GM21723 (cell line): Measurements from ENCODE around the gene CCDC30.
"Not testable (repeated sequence)": the region's sequence is repeated elsewhere in the genome, so short reads cannot be mapped to it uniquely, and the experiment has no call there.

Experiments
- ATAC-seq: cut with Tn5 transposase; IDR thresholded peaks from one replicate; pipeline ENCODE4 v1.9.1; 2021; ENCODE audit warnings: mild to moderate bottlenecking, moderate library complexity; ENCODE audit not compliant: unreplicated experiment

The CCDC30 gene

DNA sequence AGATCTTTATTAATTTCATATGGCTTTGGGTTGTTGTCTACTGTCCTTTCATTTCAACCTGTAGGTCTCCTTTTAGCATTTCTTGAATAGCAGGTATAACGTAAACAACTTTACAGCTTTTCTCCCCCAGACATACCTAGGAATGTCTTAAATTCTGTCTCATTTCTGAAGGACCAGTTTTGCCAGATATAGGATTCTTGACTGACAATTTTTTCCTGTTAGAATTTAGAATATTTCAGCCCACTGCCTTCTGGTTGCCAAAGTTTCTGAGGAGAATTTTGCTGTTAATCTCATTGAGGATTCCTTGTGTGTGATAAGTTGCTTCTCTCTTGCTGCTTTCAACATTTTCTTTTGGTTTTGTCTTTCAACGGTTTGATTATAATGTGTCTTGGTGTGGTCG is 60.1 kb downstream of the CCDC30 start:
- no peak for ATAC-seq

DNA sequence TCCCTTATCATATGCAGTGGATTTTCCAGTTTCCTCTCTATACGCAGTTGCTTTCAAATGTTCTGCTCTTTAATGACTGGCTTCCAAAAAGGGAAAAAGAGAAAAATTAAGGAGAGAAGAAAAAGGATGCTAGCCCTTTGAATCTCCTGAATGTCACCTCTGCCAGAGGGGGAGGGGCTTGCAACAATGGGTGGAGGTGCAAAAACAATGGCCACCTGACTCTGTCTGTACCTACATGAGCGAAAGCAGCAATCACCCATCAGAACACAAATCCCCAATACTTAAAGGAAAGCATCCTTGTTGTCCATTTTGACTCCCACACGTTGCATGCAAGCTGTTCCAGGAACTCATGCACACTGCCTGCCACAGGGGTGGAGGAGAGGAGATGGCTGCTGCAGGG is 61.2 kb downstream of the CCDC30 start:
- ATAC-seq, result no peak

DNA sequence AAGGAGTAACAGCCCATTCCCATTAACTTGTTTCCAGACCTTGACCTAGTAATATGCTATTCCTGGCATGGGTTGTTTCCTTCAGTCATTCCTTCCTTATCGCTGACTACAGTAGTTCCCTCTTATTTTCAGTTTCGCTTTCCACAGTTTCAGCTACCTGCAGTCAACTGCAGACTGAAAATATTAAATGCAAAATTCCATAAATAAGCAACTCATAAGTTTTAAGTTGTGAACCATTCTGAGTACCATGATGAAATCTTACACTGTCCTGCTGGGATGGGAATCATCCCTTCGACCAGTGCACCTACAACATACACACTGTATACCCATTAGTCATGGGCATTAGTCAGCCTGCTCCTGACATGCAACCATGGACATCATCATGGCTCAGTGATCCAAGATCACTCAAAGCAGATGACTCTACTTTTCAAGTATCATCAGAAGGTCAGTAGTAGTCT is 66.7 kb downstream of the CCDC30 start:
- no peak for ATAC-seq

DNA sequence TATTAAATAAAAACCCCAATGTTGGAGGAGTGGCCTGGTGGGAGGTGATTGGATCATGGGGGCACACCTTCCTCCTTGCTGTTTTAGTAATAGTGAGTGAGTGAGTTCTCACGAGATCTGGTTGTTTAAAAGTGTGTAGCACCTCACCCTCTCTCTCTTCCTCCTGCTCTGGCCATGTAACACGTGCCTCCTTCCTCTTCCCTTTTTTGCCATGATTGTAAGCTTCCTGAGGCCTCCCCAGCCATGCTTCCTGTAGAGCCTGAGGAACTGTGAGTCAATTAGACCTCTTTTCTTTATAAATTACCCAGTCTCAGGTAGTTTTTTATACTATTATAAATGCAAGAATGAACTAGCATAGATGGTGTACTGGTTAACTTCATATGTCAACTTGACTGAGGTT is 68.0 kb downstream of the CCDC30 start:
- ATAC-seq, result no peak

DNA sequence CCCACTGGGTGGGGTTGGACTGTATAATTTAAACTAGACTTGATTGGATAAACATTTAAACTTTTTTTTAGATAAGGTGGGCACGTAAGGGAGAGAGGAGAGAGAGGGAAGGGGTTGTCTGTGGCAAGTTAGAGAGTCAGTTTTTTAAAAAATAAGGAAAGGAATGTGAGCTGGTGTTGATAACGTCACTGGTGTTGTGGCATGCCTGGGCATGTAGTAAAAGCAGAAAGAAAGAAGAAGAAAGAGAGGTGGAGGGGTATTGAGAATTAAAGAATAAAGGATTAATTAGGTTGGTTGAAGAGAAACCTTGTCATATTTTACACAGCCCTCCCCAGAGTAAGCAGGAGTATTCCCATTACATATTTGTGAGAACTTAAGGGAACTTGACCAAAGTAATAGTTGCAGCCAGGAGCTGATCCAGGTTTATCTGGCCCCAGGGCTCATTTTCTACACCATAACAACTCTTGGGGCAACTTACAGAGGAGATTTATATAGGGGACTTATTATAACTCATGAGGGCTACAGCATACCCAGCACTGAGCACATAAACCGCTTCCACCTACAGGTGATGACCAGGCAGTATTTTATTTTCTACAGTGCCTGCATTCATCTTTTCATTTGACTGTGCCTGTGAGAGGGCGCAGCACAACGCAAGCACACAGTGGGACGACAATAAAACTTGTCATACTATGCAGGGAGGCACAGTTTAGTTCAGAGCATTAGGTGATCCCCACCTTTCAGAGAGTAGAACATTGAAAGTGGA is 70.2 kb downstream of the CCDC30 start:
- ATAC-seq, result no peak

DNA sequence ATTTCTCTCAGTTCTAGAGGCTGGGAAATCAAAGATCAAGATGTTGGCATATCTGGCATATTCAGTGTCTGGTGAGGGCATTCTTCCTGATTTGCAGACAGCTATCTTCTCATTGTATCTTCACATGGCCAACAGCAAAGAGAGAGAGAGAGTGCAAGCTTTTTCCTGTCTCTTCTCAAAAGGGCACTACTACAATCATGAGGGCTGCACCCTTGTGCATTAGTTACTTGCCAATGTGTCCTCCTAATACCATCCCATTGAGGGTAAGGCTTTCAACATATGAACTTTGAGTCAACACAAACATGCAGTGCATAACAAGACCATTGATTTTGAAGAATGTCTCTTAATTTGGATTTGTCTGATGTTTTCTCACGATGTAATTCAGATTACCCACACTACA is 78.0 kb downstream of the CCDC30 start:
- no peak for ATAC-seq

DNA sequence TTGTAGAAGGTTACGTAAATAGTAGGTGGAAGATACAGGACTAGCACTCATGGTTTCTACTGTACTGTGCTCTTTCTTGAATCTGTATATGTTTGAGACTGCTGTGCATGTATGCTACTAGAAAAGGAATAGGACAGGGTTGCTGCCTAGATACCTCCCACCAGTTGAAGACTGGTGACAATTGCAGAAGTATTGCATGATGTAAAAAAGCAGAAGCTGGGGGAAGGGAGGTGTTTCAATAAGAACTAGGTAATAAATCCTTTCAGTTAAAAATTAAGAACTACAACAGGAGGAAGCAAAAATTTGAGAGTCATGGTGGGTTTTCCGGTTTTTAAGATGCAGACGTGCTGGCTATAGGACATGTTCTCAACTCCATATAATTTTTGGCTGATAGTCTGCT is 88.1 kb downstream of the CCDC30 start:
- ATAC-seq, result no peak

DNA sequence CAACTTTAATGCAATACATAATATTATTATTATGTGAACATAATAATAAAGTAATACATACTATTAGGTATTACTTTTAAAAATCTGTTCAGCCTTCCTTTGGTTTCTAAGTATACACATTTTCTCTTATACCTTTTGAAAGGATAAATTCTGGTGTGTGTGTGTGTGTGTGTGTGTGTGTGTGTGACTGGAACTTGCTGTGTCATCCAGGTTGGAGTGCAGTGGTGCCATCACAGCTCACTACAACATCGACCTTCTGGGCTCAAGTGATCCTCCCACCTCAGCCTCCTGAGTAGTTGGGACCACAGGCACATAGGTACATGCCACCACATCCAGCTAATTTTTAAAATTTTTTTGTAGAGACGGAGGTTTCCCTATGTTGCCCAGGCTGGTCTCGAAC is 88.5 kb downstream of the CCDC30 start:
- ATAC-seq, result no peak

DNA sequence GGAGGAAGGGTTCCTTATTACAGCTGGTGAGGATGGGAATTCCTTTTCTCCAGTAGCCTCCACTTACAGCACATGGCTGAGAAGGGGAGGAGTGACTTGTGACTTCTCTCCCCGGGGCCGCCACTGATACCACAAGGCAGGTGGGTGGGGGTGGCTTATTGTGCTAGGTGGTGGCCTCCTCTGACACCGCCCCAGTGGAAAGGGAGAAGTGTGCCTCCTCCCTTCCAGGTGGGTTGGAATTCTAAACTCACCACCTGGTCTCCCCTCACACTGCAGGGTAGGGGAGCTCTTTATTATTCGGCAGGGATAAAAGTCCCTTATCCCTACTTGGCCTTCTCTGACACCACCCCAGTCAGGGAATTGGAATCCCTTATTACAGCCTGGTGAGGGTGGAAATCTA is 89.5 kb downstream of the CCDC30 start:
- ATAC-seq, result no peak

DNA sequence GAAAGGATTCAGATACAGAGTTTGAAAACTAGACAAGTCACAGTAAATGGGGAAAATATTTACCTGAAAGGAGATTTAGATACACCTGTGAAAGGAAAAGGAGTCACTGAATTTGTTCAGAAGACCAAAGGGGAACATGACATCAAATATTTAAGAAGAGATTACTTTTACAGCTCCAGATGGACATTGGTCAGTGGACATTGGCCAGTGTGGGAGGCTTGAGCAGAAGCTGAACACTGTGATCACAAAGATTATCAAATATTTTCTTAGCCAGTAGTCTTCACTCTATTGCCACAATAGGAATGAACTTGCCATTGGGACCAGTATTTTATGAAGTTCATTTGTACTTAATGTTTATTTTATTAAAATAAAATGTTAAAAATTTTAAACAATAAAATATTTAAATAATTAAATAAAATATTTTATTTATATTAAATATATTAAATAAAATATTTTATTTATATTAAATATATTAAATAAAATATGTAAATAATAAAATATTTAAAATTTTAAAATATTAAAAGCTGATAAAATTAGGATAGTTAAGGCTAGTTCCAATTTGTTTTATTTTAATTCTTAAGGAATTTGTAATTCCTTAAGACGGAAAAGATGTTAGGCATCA is 94.3 kb downstream of the CCDC30 start:
- ATAC-seq, result no peak

DNA sequence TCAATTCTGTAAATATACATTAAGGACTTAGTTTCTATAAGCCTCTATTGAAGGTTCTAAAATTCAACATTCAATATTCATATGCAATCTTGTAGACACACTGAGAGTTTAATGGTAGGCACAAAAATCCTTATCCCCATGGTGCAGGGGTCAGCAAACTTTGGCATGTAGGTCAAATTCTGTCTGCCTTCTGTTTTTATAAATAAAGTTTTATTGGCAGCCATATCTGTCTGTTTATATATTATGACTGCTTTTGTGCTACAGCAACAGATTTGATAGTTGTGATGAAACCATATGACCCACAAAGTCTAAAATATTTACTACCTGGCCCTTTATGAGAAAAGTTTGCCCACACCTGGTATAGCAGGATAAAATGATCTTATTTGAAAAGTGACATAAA is 104.0 kb downstream of the CCDC30 start:
- ATAC-seq, result no peak

DNA sequence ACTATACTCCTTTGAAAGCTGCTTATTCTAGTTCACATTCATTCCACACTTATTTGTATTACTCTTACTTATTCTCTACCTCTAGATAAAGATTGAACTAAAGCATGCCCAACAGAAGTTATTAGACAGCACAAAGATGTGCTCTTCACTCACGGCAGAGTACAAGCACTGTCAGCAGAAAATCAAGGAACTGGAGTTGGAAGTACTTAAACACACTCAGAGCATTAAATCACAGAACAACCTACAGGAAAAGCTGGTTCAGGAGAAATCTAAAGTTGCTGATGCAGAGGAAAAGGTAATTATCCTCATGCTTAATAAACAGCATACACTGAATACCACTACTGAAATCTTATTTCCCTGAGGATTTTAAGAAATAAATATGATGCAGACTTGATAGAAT is 113.8 kb downstream of the CCDC30 start:
- no peak for ATAC-seq

DNA sequence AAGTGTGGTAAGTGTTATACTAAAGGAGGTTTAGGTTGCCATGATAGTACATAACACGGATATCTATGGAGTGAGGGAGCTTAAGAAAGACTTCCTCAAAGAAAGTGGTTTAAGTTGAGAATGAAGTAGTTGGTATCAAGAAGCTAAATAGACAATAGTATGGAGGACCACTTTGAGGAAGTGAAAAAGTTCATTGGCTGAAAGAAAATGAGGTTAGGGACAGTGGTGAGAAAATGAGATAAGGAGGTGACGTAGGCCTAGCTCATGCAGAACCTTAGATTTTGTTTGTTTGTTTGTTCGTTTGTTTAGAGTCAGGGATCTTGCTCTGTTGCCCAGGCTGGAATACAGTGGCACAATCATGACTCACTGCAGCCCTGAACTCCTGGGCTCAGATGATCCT is 122.9 kb downstream of the CCDC30 start:
- ATAC-seq, result no peak

DNA sequence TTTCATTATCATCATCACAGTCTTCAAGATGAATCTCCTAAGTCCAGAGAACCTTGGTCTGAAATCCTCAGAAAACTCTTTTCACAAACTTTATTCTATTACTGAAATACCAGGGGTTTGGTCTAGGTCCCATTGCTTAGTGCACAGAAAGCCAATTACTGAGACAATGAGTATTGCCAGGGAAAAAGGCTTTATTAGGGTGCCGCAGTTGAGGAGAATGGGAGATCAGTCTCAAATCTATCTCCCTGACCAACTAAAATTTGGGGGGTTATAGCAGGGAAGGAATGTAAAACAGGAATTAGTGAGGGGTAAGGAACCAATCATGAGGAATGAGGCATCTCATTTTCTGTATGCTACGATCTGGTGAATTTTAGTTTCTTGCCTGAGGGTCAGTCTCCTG is 124.7 kb downstream of the CCDC30 start:
- ATAC-seq, result no peak

DNA sequence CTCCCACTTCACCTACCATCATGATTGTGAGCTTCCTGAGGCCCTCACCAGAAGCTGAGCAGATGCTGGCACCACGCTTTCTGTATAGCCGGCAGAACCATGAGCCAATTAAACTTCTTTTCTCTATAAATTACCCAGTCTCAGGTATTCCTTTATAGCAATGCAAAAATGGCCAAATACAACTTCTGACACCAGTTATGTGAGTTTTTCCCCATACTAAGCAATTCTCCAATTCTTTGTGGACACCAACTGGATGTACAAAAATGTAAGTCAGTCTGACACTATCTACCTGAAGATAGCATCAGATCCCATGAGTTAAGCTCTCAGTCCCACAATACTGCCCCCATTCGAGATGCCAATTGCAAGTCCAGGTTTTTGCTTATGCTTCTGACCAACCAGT is 129.7 kb downstream of the CCDC30 start:
- no peak for ATAC-seq

DNA sequence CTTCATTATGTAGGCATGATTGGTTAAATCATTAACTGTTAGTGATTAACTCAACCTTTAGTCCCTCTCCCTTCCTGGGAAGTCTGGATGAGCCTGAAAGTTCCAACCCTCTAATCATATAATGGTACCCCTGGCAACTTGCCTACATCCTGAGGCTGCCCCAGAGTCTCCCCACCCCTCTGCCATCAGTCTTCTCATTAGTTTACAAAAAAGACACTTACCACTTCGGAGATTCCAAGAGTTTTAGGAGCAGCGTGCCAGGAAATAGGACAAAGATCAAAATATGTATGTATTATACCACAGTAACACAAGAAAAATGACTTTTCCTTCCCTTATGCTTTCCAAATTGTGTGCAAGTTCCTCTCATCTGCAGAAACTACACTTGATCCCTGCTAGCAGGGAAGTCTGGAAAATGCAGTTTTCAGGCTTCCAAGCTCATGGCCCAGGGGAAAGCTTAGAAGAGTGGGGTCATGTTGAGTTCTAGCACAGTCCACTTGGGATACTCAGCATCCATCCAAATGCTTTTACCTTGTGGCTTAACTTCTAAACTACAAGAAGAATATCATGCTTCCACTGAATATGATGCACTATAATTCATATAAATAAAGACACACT is 130.5 kb downstream of the CCDC30 start:
- ATAC-seq, result no peak

DNA sequence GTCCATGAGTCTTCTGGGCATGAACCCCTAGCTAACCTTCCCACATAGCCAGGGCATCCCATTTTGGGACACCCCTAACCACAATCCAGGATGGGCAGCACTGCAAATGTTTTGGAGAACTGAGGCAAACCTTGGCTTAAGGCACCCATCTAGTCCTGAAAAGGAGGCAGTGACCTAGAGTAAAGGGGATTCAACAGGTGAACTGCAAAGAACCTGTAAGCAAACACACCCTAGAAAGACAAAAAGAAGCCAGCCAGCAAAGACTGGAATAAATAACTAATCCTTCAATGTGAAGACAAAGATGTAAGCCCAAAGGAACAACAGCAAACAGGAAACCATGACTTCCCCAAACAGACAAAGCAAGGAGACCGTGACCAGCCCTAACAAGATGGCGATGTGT is 138.4 kb downstream of the CCDC30 start:
- no peak for ATAC-seq

DNA sequence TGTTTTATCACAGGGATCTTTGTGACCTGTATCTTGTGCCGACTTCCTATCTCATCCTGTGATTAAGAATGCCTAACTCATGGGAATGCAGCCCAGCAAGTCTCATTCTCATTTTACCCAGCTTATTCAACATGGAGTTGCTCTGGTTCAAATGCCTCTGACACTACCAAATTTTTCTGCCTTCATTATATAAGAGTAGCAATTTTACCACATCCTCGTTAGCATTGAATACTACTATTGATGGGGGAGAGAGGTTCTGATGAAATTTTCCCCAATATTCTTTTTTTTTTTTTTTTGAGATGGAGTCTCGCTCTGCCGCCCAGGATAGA is 150.7 kb downstream of the CCDC30 start:
- ATAC-seq, result no peak

DNA sequence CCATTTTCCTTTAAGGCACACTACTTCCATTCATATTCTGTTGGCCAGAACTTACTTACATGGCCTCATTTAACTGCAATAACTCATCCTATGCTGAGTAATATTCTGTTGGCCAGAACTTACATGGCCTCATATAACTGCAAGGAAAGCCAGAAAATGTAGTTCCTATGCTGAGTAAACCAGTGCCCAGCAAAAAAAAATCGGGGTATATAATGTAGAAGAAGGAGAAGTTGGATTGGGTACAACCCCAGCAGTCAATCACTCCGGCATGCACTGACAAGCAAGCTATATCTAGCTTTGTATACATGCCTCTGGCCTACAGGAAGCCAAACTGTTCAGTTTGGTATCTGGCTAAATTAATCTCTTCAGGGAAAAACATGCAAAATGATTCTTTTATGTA is 155.8 kb downstream of the CCDC30 start:
- ATAC-seq, result no peak

DNA sequence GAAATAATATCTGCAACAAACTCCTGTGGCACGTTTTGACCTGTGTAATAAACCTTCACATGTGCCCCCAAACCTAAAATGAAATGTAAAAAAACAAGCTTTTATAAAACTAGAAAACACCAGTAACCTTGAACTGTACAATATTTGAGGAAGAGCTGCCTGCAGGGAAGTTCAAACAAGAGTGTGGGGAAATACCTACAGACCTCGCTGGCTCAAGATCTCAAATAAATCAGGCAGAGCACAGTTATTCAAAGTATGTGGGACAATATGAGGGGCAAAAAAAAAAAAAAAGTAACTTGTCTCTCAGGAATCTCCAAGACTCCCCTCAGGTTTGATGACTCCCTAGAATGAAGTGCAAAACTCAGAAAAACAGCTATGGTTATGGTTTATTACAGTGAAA is 157.2 kb downstream of the CCDC30 start:
- ATAC-seq, result no peak

DNA sequence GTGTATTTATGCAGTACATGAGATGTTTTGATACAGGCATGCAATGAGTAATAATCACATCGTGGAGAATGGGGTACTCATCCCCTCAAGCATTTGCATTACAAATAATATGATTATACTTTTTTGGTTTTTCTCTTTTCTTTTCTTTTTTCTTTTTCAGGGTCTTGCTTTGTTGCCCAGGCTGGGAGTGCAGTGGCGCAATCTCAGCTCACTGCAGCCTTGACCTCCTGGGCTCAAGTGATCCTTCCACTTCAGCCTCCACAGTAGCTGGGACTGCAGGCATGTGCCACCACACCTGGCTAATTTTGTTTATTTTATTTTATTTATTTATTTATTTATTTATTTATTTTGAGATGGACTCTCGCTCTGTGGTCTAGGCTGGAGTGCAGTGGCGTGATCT is 158.1 kb downstream of the CCDC30 start:
- ATAC-seq, result not testable (repeated sequence)

DNA sequence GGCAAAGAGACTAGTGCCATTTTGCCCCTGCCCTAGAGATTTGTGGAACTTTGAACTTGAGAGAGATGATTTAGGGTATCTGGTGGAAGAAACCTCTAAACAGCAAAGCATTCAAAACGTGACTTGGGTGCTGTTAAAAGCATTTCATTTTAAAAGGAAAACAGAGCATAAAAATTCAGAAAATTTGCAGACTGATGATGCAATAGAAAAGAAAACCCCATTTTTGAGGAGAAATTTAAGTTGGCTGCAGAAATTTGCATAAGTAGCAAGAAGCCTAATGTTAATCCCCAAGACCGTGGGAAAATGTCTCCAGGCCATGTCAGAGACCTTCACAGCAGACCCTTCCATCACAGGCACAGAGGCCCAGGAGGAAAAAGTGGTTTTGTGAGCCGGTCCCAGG is 164.1 kb downstream of the CCDC30 start:
- not testable (repeated sequence) for ATAC-seq
